GM12892 (cell line): Measurements from ENCODE around the gene C7orf57.
A peak's percentile ranks its signal among the peaks of the same experiment; 100 is the strongest.

Experiments used
- POLR2A ChIP-seq: IDR thresholded peaks from 2 replicates; pipeline ENCODE4 v1.6.1; 2011; ENCODE audit warnings: low read depth, low read length, control low read depth
- POLR2AphosphoS5 ChIP-seq: IDR thresholded peaks from 2 replicates; pipeline ENCODE4 v1.6.1; 2011; ENCODE audit warnings: low read depth, low read length, control low read depth
- TAF1 ChIP-seq: IDR thresholded peaks from 2 replicates; pipeline ENCODE4 v1.6.1; 2011; ENCODE audit warnings: low read depth, mild to moderate bottlenecking, control low read depth, low read length, borderline replicate concordance

- TF ChIP-seq POLR2AphosphoS5 (peak; percentile 60; the same call in 1 of the 2 replicates), POLR2A (peak; percentile 69; the same call in 1 of the 2 replicates), TAF1 (no peak)
These were observed 53.3 kb downstream of the C7orf57 start for GRCh38 chr7:48088559-48089045.
